Measurements from ENCODE around the gene NOC3L.

DNA sequence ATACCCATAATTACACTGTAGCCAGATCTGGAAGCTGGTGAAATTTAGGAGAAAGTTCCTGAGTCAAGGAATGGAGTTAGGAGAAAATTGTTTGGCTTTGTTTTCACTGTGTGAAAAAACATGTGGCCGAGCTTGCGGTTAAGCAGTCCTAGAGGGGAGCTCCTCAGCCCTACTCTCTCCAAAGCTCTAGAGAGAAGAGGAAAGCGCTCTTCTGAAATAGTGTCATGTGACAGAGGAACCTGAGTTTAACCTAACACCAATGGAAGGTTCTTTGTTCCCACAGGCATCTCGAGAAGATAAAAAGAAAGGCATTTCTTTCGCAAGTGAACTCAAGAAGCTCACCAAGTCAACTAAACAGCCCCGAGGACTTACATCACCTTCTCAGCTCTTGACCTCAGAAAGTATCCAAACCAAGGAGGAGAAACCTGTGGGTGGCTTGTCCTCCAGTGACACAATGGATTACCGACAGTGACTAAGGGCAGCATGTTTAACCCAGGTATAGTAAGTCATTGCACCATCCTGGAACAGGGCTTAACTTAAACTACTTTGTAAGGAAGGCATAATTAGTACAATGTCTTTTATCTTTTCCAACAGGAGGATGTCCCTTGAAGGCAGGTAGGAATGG lies 38.0 kb downstream of the NOC3L start:
- TF ChIP-seq CTCF (IDR thresholded peaks at IDR 0.05; ENCODE audit: low read depth, low read length, missing input control) (no peak), HNF4G (IDR thresholded peaks at IDR 0.05) (no peak), YY1 (IDR thresholded peaks at IDR 0.05) (no peak)

All from liver (tissue), 3 donors.